CD14-positive monocyte (primary cell): Measurements from ENCODE around the gene GPR142. TPM values are rescaled to one million over a fixed set of nuclear protein-coding genes. Genes with fewer than 3 reads are reported as not detected.

ENCODE experiments used
- DNase-seq, 3 donors: peaks; one replicate each; pipeline ENCODE4 v3.0.0-alpha.2; 2011 to 2022
- H2AFZ ChIP-seq: 2 replicates; pipeline ENCODE4 v1.6.0; 2012; ENCODE audit warnings: mild to moderate bottlenecking, low read depth, low read length, inconsistent platforms; ENCODE audit not compliant: insufficient read depth, poor library complexity, severe bottlenecking
- H3K27ac ChIP-seq, 2 donors: 1 replicate in 1 of 2; 2 replicates in 1 of 2; pipeline ENCODE4 v1.5.1; 2012 to 2013; ENCODE audit warnings: low read length in 2 of 2, control low read depth in 1 of 2, inconsistent platforms in 1 of 2, low read depth in 1 of 2, mild to moderate bottlenecking in 1 of 2
- H3K27me3 ChIP-seq, 2 donors: one replicate each; pipeline versions ENCODE4 v1.6.0 to v1.6.1; 2011 to 2013; ENCODE audit warnings: low read length in 2 of 2; ENCODE audit not compliant: control insufficient read depth in 2 of 2, insufficient read depth in 2 of 2
- H3K36me3 ChIP-seq, 2 donors: replicated peaks in 1 of 2; 1 replicate in 1 of 2; 2 replicates in 1 of 2; pipeline versions ENCODE4 v1.5.1 to v1.6.1; 2012 to 2013; ENCODE audit warnings: low read length in 2 of 2, control low read depth in 1 of 2, inconsistent platforms in 1 of 2, mild to moderate bottlenecking in 1 of 2; ENCODE audit not compliant: insufficient read depth in 2 of 2, control insufficient read depth in 1 of 2
- H3K4me1 ChIP-seq, 2 donors: 1 replicate in 1 of 2; 2 replicates in 1 of 2; pipeline versions ENCODE4 v1.5.1 to v1.6.1; 2012 to 2013; ENCODE audit warnings: low read length in 2 of 2, control low read depth in 1 of 2, inconsistent platforms in 1 of 2, mild to moderate bottlenecking in 1 of 2, moderate library complexity in 1 of 2; ENCODE audit not compliant: insufficient read depth in 2 of 2, control insufficient read depth in 1 of 2
- H3K4me2 ChIP-seq: replicated peaks from 2 replicates; pipeline ENCODE3; 2012; ENCODE audit warnings: low read length, moderate library complexity, mild to moderate bottlenecking; ENCODE audit not compliant: poor library complexity, severe bottlenecking; ENCODE audit errors: extremely low read depth
- H3K4me3 ChIP-seq, 3 experiments: fragments of 200-600 bp in 1 of 3; sonication (generic) in 1 of 3; replicated peaks in 1 of 3; 1 replicate in 2 of 3; 2 replicates in 1 of 3; pipeline ENCODE4 v1.5.1; 2011 to 2013; ENCODE audit warnings: low read length in 3 of 3, mild to moderate bottlenecking in 3 of 3, control low read depth in 2 of 3, low read depth in 2 of 3, inconsistent platforms in 1 of 3, moderate library complexity in 1 of 3
- H3K79me2 ChIP-seq: 2 replicates; pipeline ENCODE4 v1.6.0; 2012; ENCODE audit warnings: mild to moderate bottlenecking, control low read depth, inconsistent platforms, low read length, moderate library complexity; ENCODE audit not compliant: insufficient read depth
- H3K9ac ChIP-seq: 2 replicates; pipeline ENCODE4 v1.6.0; 2017; ENCODE audit warnings: low read length, mild to moderate bottlenecking; ENCODE audit not compliant: insufficient read depth, poor library complexity, severe bottlenecking
- H3K9me3 ChIP-seq, 2 donors: replicated peaks in 1 of 2; 1 replicate in 1 of 2; 2 replicates in 1 of 2; pipeline versions ENCODE4 v1.5.1 to v1.6.1; 2012 to 2013; ENCODE audit warnings: low read length in 2 of 2, control low read depth in 1 of 2; ENCODE audit not compliant: control insufficient read depth in 1 of 2, insufficient read depth in 1 of 2
- H4K20me1 ChIP-seq: 2 replicates; pipeline ENCODE4 v1.6.0; 2012; ENCODE audit warnings: mild to moderate bottlenecking, low read length, control low read depth, moderate library complexity; ENCODE audit not compliant: insufficient read depth
- H3K27ac Mint-ChIP-seq, 7 donors: one replicate each; pipeline ENCODE4 v1.8.0; 2020; ENCODE audit warnings: mild to moderate bottlenecking in 7 of 7, mixed read lengths in 7 of 7, moderate library complexity in 6 of 7, inconsistent platforms in 2 of 7
- H3K27me3 Mint-ChIP-seq, 3 donors: one replicate each; pipeline ENCODE4 v1.8.0; 2021 to 2022; ENCODE audit warnings: low read depth in 3 of 3, mild to moderate bottlenecking in 3 of 3, mixed read lengths in 3 of 3, moderate library complexity in 3 of 3, inconsistent platforms in 1 of 3
- H3K36me3 Mint-ChIP-seq, 2 donors: one replicate each; pipeline ENCODE4 v1.8.0; 2020; ENCODE audit warnings: mixed read lengths in 2 of 2, inconsistent platforms in 1 of 2, mild to moderate bottlenecking in 1 of 2
- H3K4me1 Mint-ChIP-seq: one replicate; pipeline ENCODE4 v1.8.0; 2020; ENCODE audit warnings: mild to moderate bottlenecking, mixed read lengths
- H3K4me3 Mint-ChIP-seq, 2 donors: one replicate each; pipeline ENCODE4 v1.8.0; 2020; ENCODE audit warnings: mild to moderate bottlenecking in 2 of 2, mixed read lengths in 2 of 2, moderate library complexity in 1 of 2
- H3K9me3 Mint-ChIP-seq, 7 donors: one replicate each; pipeline ENCODE4 v1.8.0; 2020 to 2022; ENCODE audit warnings: mixed read lengths in 7 of 7, mild to moderate bottlenecking in 6 of 7, moderate library complexity in 6 of 7, inconsistent platforms in 2 of 7
- WGBS: methylation state at CpG from one replicate; pipeline ENCODE4 v1.1.5; 2013; ENCODE audit warnings: missing lambda C conversion rate; ENCODE audit not compliant: insufficient coverage; 5-methylcytosine and 5-hydroxymethylcytosine counted together
- intact Hi-C, 2 donors: fragments of 100-400 bp; cut with micrococcal nuclease; formaldehyde crosslinking; loops; one replicate each; pipeline versions ENCODE4 v1.15.0 to v1.15.1; 2023
- polyA plus RNA-seq, 3 donors: library from polyadenylated mRNA; depleted of rRNA in 1 of 3; unstranded in 2 of 3; stranded (reverse) in 1 of 3; fragments of 300-500 nt in 2 of 3; fragments of >200 nt in 1 of 3; fragmentation: Illumina TruSeq in 2 of 3; gene quantifications; 1 replicate in 2 of 3; 2 replicates in 1 of 3; pipeline ENCODE4 v1.2.3, GENCODE V29; 2012 to 2021
- TF ChIP-seq, protein P1 (sequence below): fragments of 200-600 bp; IDR thresholded peaks from one replicate; pipeline ENCODE4 v1.8.0; 2022; ENCODE audit warnings: antibody characterized with exemption, mild to moderate bottlenecking

GPR142 gene
- polyA plus RNA-seq, 3 donors: not detected

DNA sequence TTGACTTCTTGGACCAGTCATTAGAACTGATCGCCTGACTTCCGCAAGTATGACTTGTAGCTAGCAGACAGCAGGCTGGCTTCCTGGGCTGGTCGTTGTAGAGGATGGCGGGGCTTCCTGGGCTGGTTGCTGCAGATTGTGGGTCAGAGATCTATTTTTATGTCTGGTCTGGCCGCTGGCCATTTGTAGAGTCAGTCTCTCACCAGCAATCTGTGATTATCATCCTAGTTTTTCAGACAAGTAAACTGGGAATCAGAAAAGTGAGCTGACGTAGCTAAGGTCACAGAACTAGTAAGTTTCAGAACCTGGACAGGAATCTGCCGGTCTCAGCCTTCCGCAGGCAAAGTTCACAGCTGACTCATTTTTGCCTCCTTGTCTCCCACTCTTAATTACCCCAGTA, 19.1 kb downstream of the GPR142 start:
- Histone ChIP-seq H4K20me1 (no peaks in the 10 kb centered on the region), H3K36me3 (no peaks in the 10 kb centered on the region), H3K79me2 (no peaks in the 10 kb centered on the region), H3K4me2 (no peak overlapping the region), H3K9ac (no peak overlapping the region), H3K4me3 (no peak overlapping the region), H3K9me3 (no peaks in the 10 kb centered on the region), H3K27ac (no peak overlapping the region), H3K27me3 (no peaks in the 10 kb centered on the region), H2AFZ (no peak overlapping the region), H3K4me1 (peaks cover 7 to 19% of the 10 kb centered on the region in 2 donors)
- peak; percentile 15 to 29 (median 27) for DNase-seq
- 26% methylated on average over 6 of the region's 8 CpGs for WGBS
- Mint-ChIP-seq H3K36me3 (no peaks in the 10 kb centered on the region), H3K4me3 (no peak overlapping the region), H3K9me3 (peaks cover 0 to 5% (median under 1%) of the 10 kb centered on the region in 7 donors), H3K4me1 (peaks cover 21% of the 10 kb centered on the region), H3K27me3 (peaks cover 8 to 20% (median 16%) of the 10 kb centered on the region in 3 donors), H3K27ac (peak overlapping the region in 1 of 7 donors; percentile 65)
- intact Hi-C loops: loop anchor here in 1 of 2 donors (5.0 kb wide), 1 partner anchor 36 kb away; no protein-coding TSS in a partner anchor
- TF ChIP-seq, protein P1, sequence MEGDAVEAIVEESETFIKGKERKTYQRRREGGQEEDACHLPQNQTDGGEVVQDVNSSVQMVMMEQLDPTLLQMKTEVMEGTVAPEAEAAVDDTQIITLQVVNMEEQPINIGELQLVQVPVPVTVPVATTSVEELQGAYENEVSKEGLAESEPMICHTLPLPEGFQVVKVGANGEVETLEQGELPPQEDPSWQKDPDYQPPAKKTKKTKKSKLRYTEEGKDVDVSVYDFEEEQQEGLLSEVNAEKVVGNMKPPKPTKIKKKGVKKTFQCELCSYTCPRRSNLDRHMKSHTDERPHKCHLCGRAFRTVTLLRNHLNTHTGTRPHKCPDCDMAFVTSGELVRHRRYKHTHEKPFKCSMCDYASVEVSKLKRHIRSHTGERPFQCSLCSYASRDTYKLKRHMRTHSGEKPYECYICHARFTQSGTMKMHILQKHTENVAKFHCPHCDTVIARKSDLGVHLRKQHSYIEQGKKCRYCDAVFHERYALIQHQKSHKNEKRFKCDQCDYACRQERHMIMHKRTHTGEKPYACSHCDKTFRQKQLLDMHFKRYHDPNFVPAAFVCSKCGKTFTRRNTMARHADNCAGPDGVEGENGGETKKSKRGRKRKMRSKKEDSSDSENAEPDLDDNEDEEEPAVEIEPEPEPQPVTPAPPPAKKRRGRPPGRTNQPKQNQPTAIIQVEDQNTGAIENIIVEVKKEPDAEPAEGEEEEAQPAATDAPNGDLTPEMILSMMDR: no peak

DNA sequence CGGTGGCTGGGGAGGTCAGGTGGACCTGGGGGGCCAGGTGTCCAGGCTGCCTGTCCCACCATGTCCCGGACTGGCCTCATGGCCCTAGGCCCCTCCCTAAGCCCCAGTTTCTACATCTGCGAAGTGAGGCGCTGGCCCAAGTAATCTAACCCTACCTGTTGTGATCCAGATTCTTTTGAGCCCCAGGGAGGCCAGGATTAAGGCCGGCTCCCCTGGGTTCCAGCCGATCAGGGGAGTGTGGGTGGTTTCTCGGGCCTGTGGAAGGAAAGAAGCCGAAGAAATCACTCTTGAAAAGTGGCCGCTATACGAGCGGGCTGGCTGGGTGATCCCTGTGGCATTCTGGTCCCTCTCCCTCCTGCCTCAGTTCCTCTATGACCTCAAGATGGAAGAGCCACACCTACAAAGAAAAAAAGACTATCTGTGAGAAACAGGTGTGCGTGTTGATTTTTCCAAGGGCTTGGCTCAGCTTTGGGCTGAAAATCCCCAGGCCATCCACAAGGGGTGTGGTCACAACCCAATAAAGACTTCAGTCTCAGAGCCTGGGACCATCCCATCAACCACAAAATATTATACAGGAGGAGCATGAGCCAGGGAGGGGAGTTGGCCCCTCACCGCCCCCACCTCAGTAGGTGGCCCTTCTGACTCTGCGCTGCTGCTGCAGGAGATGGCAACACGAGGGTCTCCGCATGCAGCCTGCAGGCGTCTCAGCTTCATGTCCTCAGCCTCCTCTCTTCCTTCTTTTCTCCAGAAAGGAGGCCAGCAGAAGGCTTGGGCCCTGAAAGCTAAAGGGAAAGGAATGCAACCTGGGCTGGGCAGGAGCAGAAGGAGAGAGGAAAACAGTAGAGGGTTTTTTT, 20.3 kb downstream of the GPR142 start:
- peaks cover 0 to 6% of the 10 kb centered on the region in 2 donors for H3K9me3 ChIP-seq
- TF ChIP-seq, protein P1: no peak
- no peak for DNase-seq
- Mint-ChIP-seq H3K27ac (no peak overlapping the region), H3K4me3 (no peak overlapping the region), H3K4me1 (peaks cover 31% of the 10 kb centered on the region), H3K27me3 (peaks cover 8 to 20% (median 15%) of the 10 kb centered on the region in 3 donors), H3K36me3 (no peaks in the 10 kb centered on the region), H3K9me3 (peaks cover 0 to 9% (median 7%) of the 10 kb centered on the region in 7 donors)
- H3K36me3 ChIP-seq: no peaks in the 10 kb centered on the region
- H3K4me3 ChIP-seq: no peak overlapping the region
- no peaks in the 10 kb centered on the region for H3K27me3 ChIP-seq
- no peak overlapping the region for H3K27ac ChIP-seq
- H3K79me2 ChIP-seq: no peaks in the 10 kb centered on the region
- WGBS: 96% methylated on average over 5 of the region's 17 CpGs
- no peak overlapping the region for H2AFZ ChIP-seq
- intact Hi-C loops: loop anchor here in 1 of 2 donors (5.0 kb wide), 1 partner anchor 35 kb away; no protein-coding TSS in a partner anchor
- no peaks in the 10 kb centered on the region for H4K20me1 ChIP-seq
- no peak overlapping the region for H3K9ac ChIP-seq
- H3K4me1 ChIP-seq: peaks cover 15 to 31% of the 10 kb centered on the region in 2 donors
- no peak overlapping the region for H3K4me2 ChIP-seq
